Endothelial cell of umbilical vein (primary cell): Measurements from ENCODE around the gene ALDH1L2. TPM values are rescaled to one million over a fixed set of nuclear protein-coding genes. Genes with fewer than 3 reads are reported as not detected.

Source experiments
- BruUV-seq: library from RNA; stranded (reverse); fragments of 400-500 nt; replicated peaks from 2 replicates; lab custom pipeline; 2021; lab: Mats Ljungman, UMichigan
- CTCF ChIA-PET: fragments of 300-600, 350-600 bp; sonication (Branson Sonifier 250); formaldehyde crosslinking; loops from one replicate; lab custom pipeline; 2021; ENCODE audit warnings: antibody characterized with exemption, inconsistent platforms; lab: Charles Lee
- POLR2A ChIA-PET: fragments of 300-600, 350-600 bp; sonication (Branson Sonifier 250); formaldehyde crosslinking; loops from one replicate; lab custom pipeline; 2021; ENCODE audit warnings: antibody characterized with exemption, inconsistent platforms; lab: Charles Lee
- DNase-seq: peaks from one replicate; pipeline ENCODE4 v3.0.0-alpha.2; 2011; ENCODE audit warnings: low read depth, low spot score
- FAIRE-seq: peaks from 2 replicates; lab custom pipeline; 2011; peaks lifted over from hg19 to GRCh38; lab: Jason Lieb, UNC
- H2AFZ ChIP-seq: 2 replicates; pipeline ENCODE4 v1.6.0; 2012; ENCODE audit warnings: low read depth, low read length, control low read depth, inconsistent platforms
- H3K27ac ChIP-seq: 2 replicates; pipeline ENCODE4 v1.5.1; 2011; ENCODE audit warnings: low read depth, mild to moderate bottlenecking, control low read depth, low read length, moderate library complexity; ENCODE audit not compliant: insufficient read depth
- H3K27me3 ChIP-seq, 2 experiments: 2 replicates each; pipeline versions ENCODE4 v1.6.0 to v1.6.1; 2011; ENCODE audit warnings: low read length in 2 of 2, mixed read lengths in 1 of 2; ENCODE audit not compliant: control insufficient read depth in 2 of 2, insufficient read depth in 2 of 2
- H3K36me3 ChIP-seq, 2 experiments: 2 replicates in 1 of 2; 3 replicates in 1 of 2; pipeline ENCODE4 v1.5.1; 2011; ENCODE audit warnings: low read length in 2 of 2, mild to moderate bottlenecking in 1 of 2, moderate library complexity in 1 of 2; ENCODE audit not compliant: control insufficient read depth in 2 of 2, insufficient read depth in 2 of 2; ENCODE audit errors: extremely low read depth in 1 of 2
- H3K4me1 ChIP-seq: 3 replicates; pipeline ENCODE4 v1.5.1; 2011; ENCODE audit warnings: mild to moderate bottlenecking, low read length; ENCODE audit not compliant: control insufficient read depth, insufficient read depth; ENCODE audit errors: extremely low read depth
- H3K4me2 ChIP-seq: 2 replicates; pipeline ENCODE4 v1.6.1; 2011; ENCODE audit warnings: low read length, control low read depth, mixed read lengths; ENCODE audit not compliant: insufficient read depth
- H3K4me3 ChIP-seq, 3 experiments: fragments of 200-600 bp in 1 of 3; sonication (generic), shearing (Covaris generic) in 1 of 3; replicated peaks in 1 of 3; 2 replicates each; pipeline ENCODE4 v1.5.1; 2011 to 2016; ENCODE audit warnings: control low read depth in 3 of 3, low read length in 3 of 3, mild to moderate bottlenecking in 2 of 3, inconsistent platforms in 1 of 3, low read depth in 1 of 3, moderate library complexity in 1 of 3; ENCODE audit not compliant: insufficient read depth in 1 of 3
- H3K79me2 ChIP-seq: 2 replicates; pipeline ENCODE4 v1.6.0; 2012; ENCODE audit warnings: low read length, inconsistent platforms; ENCODE audit not compliant: control insufficient read depth, insufficient read depth
- H3K9ac ChIP-seq: replicated peaks from 2 replicates; pipeline ENCODE3; 2011; ENCODE audit warnings: low read length, control low read depth; ENCODE audit not compliant: insufficient read depth; ENCODE audit errors: extremely low read depth
- H3K9me1 ChIP-seq: replicated peaks from 3 replicates; pipeline ENCODE4 v1.6.0; 2011; ENCODE audit warnings: mild to moderate bottlenecking, low read length; ENCODE audit not compliant: control insufficient read depth, insufficient read depth; ENCODE audit errors: extremely low read depth
- H3K9me3 ChIP-seq: replicated peaks from 2 replicates; pipeline ENCODE4 v1.5.1; 2012; ENCODE audit warnings: low read length, inconsistent platforms; ENCODE audit not compliant: control insufficient read depth, insufficient read depth
- H4K20me1 ChIP-seq: replicated peaks from 2 replicates; pipeline ENCODE3; 2011; ENCODE audit warnings: mild to moderate bottlenecking, low read length; ENCODE audit not compliant: control insufficient read depth, insufficient read depth; ENCODE audit errors: extremely low read depth
- CTCF ChIP-seq, 2 donors: IDR thresholded peaks; 1 replicate in 1 of 2; 2 replicates in 1 of 2; pipeline ENCODE4 v1.5.1; 2011; ENCODE audit warnings: low read length in 2 of 2, mild to moderate bottlenecking in 2 of 2, moderate library complexity in 2 of 2, control low read depth in 1 of 2, inconsistent platforms in 1 of 2, low read depth in 1 of 2; ENCODE audit not compliant: insufficient read depth in 1 of 2; ENCODE audit errors: extremely low read depth in 1 of 2
- EZH2 ChIP-seq: IDR thresholded peaks from 2 replicates; pipeline ENCODE4 v1.6.1; 2012; ENCODE audit warnings: borderline replicate concordance, low read depth, mild to moderate bottlenecking, moderate library complexity, low read length, inconsistent platforms; ENCODE audit not compliant: severe bottlenecking
- FOS ChIP-seq: IDR thresholded peaks from 2 replicates; pipeline ENCODE4 v1.6.1; 2011; ENCODE audit warnings: mild to moderate bottlenecking, low read length, moderate library complexity, borderline replicate concordance; ENCODE audit not compliant: insufficient read depth
- GATA2 ChIP-seq: IDR thresholded peaks from 2 replicates; pipeline ENCODE4 v1.7.0; 2011; ENCODE audit warnings: low read depth, mild to moderate bottlenecking, moderate library complexity, mixed read lengths, low read length; ENCODE audit not compliant: insufficient read length, insufficient read depth
- JUN ChIP-seq: IDR thresholded peaks from 2 replicates; pipeline ENCODE4 v1.6.1; 2011; ENCODE audit warnings: borderline replicate concordance, low read depth; ENCODE audit not compliant: insufficient read length, insufficient read depth
- MAX ChIP-seq: IDR thresholded peaks from 2 replicates; pipeline ENCODE4 v1.6.1; 2011; ENCODE audit not compliant: insufficient read depth, insufficient read length
- MYC ChIP-seq: IDR thresholded peaks from one replicate; pipeline ENCODE4 v1.6.1; 2011; ENCODE audit warnings: mild to moderate bottlenecking, low read depth, low read length
- POLR2A ChIP-seq: IDR thresholded peaks from 2 replicates; pipeline ENCODE4 v1.6.1; 2012; ENCODE audit warnings: low read depth, mild to moderate bottlenecking, control low read depth, low read length
- POLR2AphosphoS5 ChIP-seq: IDR thresholded peaks from 2 replicates; pipeline ENCODE4 v1.6.1; 2012; ENCODE audit warnings: low read depth, mild to moderate bottlenecking, control low read depth, low read length, moderate library complexity; ENCODE audit not compliant: insufficient read depth
- dilution Hi-C: fragments of 300-500 bp; cut with MboI; formaldehyde crosslinking; loops from one replicate; pipeline ENCODE4 v1.15.0; 2019; ENCODE audit warnings: low sequenced_read_pairs; ENCODE audit not compliant: extremely low pct_ligation_motif_present
- intact Hi-C: fragments of 100-400 bp; cut with micrococcal nuclease; formaldehyde crosslinking; loops from one replicate; pipeline ENCODE4 v1.10.0; 2022
- polyA plus RNA-seq, 4 experiments: library from polyadenylated mRNA; depleted of rRNA in 3 of 4; stranded (reverse) in 3 of 4; unstranded in 1 of 4; fragments of >200 nt; gene quantifications; 2 replicates each; pipeline versions ENCODE4 v1.2.1 to v1.2.3, GENCODE V29; 2011 to 2012; ENCODE audit warnings: missing spikeins in 1 of 4
- total RNA-seq: library from RNA; stranded (reverse); gene quantifications from 2 replicates; pipeline ENCODE4 v1.2.3, GENCODE V29; 2021

ALDH1L2 gene
- total and polyA plus RNA-seq, 2 donors (not counting 3 experiments of a cell fraction or from before 2014, with no cell fraction given): 1.4 to 2.5 TPM

GRCh38 chr12:105107171-105107493 lies 22.9 kb upstream of the ALDH1L2 start:
- TF ChIP-seq POLR2A (no peak), FOS (no peak), EZH2 (no peak), MYC (no peak)
- peak overlapping the region; percentile 90 for H2AFZ ChIP-seq
- H3K9me3 ChIP-seq: no peaks in the 10 kb centered on the region
- DNase-seq (no peak), FAIRE-seq (peak; percentile 47)
- POLR2A ChIA-PET: interaction anchor here (1.0 to 1.6 kb wide), 3 partner anchors 129 to 969 kb away, joined by 3 to 4 read pairs (median 3); partner anchors contain the start of genes APPL2 and NFYB
- H4K20me1 ChIP-seq: no peaks in the 10 kb centered on the region
- H3K36me3 ChIP-seq: peaks cover 0 to 5% of the 10 kb centered on the region in 2 experiments
- H3K27ac ChIP-seq: peak overlapping the region; percentile 18
- intact Hi-C loops: loop anchor here (2.0 to 5.0 kb wide), 4 partner anchors 22 to 905 kb away; partner anchors contain the start of genes ALDH1L2 and EID3
- TSS peak; percentile 64 for BruUV-seq
- no peaks in the 10 kb centered on the region for H3K9me1 ChIP-seq
- H3K79me2 ChIP-seq: peaks cover 43% of the 10 kb centered on the region
- CTCF ChIA-PET: interaction anchor here (1.3 to 3.5 kb wide), 5 partner anchors 8 to 725 kb away, joined by 3 to 13 read pairs (median 5); partner anchors contain the start of gene ALDH1L2
- peak overlapping the region; percentile 83 for H3K9ac ChIP-seq
- peaks cover 20% of the 10 kb centered on the region for H3K4me1 ChIP-seq
- no peaks in the 10 kb centered on the region for H3K27me3 ChIP-seq
- dilution Hi-C loops: no loop called here
- peak overlapping the region; percentile 11 to 96 (median 72) for H3K4me3 ChIP-seq
- peak overlapping the region; percentile 89 for H3K4me2 ChIP-seq

- no peak for DNase-seq
- Histone ChIP-seq H3K4me2 (peak overlapping the region; percentile 89), H3K4me1 (peaks cover 16% of the 10 kb centered on the region), H3K4me3 (peak overlapping the region in 1 of 3 experiments; percentile 72), H2AFZ (peak overlapping the region; percentile 90), H3K79me2 (peaks cover 38% of the 10 kb centered on the region), H3K36me3 (peaks cover 0 to under 1% of the 10 kb centered on the region in 2 experiments), H3K9ac (peak overlapping the region; percentile 83), H4K20me1 (no peaks in the 10 kb centered on the region), H3K27ac (no peak overlapping the region), H3K9me3 (no peaks in the 10 kb centered on the region), H3K27me3 (no peaks in the 10 kb centered on the region), H3K9me1 (no peaks in the 10 kb centered on the region)
- ChIA-PET CTCF (interaction anchor here (1.3 to 3.5 kb wide), 3 partner anchors 15 to 725 kb away, joined by 3 to 13 read pairs (median 8); partner anchors contain the start of gene ALDH1L2), POLR2A (interaction anchor here (1.6 kb wide), 1 partner anchor 129 kb away, joined by 3 read pairs; the partner anchor contains the start of gene APPL2)
- TF ChIP-seq FOS (no peak), GATA2 (no peak), POLR2AphosphoS5 (no peak), CTCF (IDR thresholded peaks at IDR 0.05; ENCODE audit: extremely low read depth in 1 of 2, insufficient read depth in 1 of 2, low read depth in 1 of 2, low read length in 2 of 2) (no peak), MAX (no peak), JUN (no peak), EZH2 (no peak), MYC (no peak), POLR2A (no peak)
- BruUV-seq: no TSS peak
- FAIRE-seq: no peak
- intact Hi-C loops (loop anchor here (2.0 to 5.0 kb wide), 4 partner anchors 22 to 904 kb away; partner anchors contain the start of genes ALDH1L2 and EID3), dilution Hi-C loops (no loop called here)
Observed at GRCh38 chr12:105106621-105107020, 22.4 kb upstream of the ALDH1L2 start.
